Esophagus muscularis mucosa (tissue), 4 donors: ENCODE data around the gene KRTAP10-4. TPM values are rescaled to one million over a fixed set of nuclear protein-coding genes. Genes with fewer than 3 reads are reported as not detected.
"Not testable (repeated sequence)": the region's sequence is repeated elsewhere in the genome, so short reads cannot be mapped to it uniquely, and the experiment has no call there.

Experiments used
- DNase-seq: peaks from one replicate; pipeline ENCODE4 v3.0.0-alpha.2; 2017; ENCODE audit errors: extremely low spot score
- H3K27ac ChIP-seq, 4 donors: fragments of 200-600 bp; sonication (generic); replicated peaks in 1 of 4; 1 replicate in 3 of 4; 2 replicates in 1 of 4; pipeline ENCODE4 v1.5.1; 2016 to 2019; ENCODE audit warnings: mild to moderate bottlenecking in 1 of 4
- H3K27me3 ChIP-seq, 4 donors: fragments of 200-600 bp; sonication (generic); one replicate each; pipeline versions ENCODE4 v1.5.1 to v1.6.0; 2016 to 2019
- H3K36me3 ChIP-seq, 4 donors: fragments of 200-600 bp; sonication (generic); one replicate each; pipeline ENCODE4 v1.5.1; 2016 to 2019
- H3K4me1 ChIP-seq, 4 donors: fragments of 200-600 bp; sonication (generic); one replicate each; pipeline ENCODE4 v1.5.1; 2016 to 2019
- H3K4me3 ChIP-seq, 4 donors: fragments of 200-600 bp; sonication (generic); 1 replicate in 2 of 4; 2 replicates in 2 of 4; pipeline ENCODE4 v1.5.1; 2016 to 2019; ENCODE audit warnings: mild to moderate bottlenecking in 4 of 4, moderate library complexity in 1 of 4
- H3K9me3 ChIP-seq, 4 donors: fragments of 200-600 bp; sonication (generic); 1 replicate in 3 of 4; 2 replicates in 1 of 4; pipeline ENCODE4 v1.5.1; 2016 to 2019
- CTCF ChIP-seq, 3 experiments: fragments of 200-600 bp in 2 of 3; fragments of 450-650 bp in 1 of 3; sonication (generic) in 2 of 3; IDR thresholded peaks; one replicate each; pipeline ENCODE4 v1.5.1; 2017 to 2019; ENCODE audit warnings: antibody characterized with exemption in 3 of 3, mild to moderate bottlenecking in 2 of 3, moderate library complexity in 1 of 3
- EP300 ChIP-seq: sonication (generic); formaldehyde crosslinking; IDR thresholded peaks from one replicate; pipeline ENCODE4 v1.6.1; 2017; ENCODE audit warnings: antibody characterized with exemption
- POLR2A ChIP-seq: fragments of 450-650 bp; IDR thresholded peaks from one replicate; pipeline ENCODE4 v1.6.1; 2017; ENCODE audit warnings: antibody characterized with exemption, moderate library complexity, mild to moderate bottlenecking, low read depth
- POLR2AphosphoS5 ChIP-seq, 2 donors: sonication (generic); formaldehyde crosslinking; IDR thresholded peaks; one replicate each; pipeline ENCODE4 v1.6.1; 2017; ENCODE audit warnings: antibody characterized with exemption in 2 of 2
- WGBS: methylation state at CpG from one replicate; pipeline ENCODE4 v1.1.5; 2018; 5-methylcytosine and 5-hydroxymethylcytosine counted together
- intact Hi-C: fragments of 100-400 bp; cut with DNase I; formaldehyde crosslinking; loops from one replicate; pipeline ENCODE4 v1.15.1; 2023
- total RNA-seq, 4 donors: library from RNA; depleted of rRNA; stranded (reverse); fragments of >200 nt; gene quantifications; one replicate each; pipeline versions ENCODE4 v1.1.0 to v1.2.1, GENCODE V29; 2016

KRTAP10-4 gene
- not detected for total RNA-seq

- Histone ChIP-seq H3K9me3 (peaks cover 0 to 25% (median 18%) of the 10 kb centered on the region in 4 donors), H3K27me3 (peaks cover 0 to 49% (median 0%) of the 10 kb centered on the region in 4 donors)
- H3K27ac ChIP-seq, intact Hi-C loops, H3K36me3 ChIP-seq, H3K4me3 ChIP-seq, H3K4me1 ChIP-seq: not testable (repeated sequence)
- DNase-seq, result peak; percentile 29
- 55% methylated on average over 8 of the region's 25 CpGs for WGBS
Measured at GRCh38 chr21:44573630-44574456, at the start of gene KRTAP10-4. TSS of gene KRTAP10-4 (plus strand) at chr21:44573729. CDS start at chr21:44573759, 30 bp downstream.

- 73% methylated on average over 2 of the region's 2 CpGs for WGBS
- DNase-seq, result no peak
- H3K9me3 ChIP-seq, result no peaks in the 10 kb centered on the region
- H3K4me1 ChIP-seq, result no peaks in the 10 kb centered on the region
- no peak for TF ChIP-seq POLR2A
- TF ChIP-seq CTCF (IDR thresholded peaks at IDR 0.05), result no peak
- TF ChIP-seq POLR2AphosphoS5 (IDR thresholded peaks at IDR 0.05), result no peak
- TF ChIP-seq EP300, result no peak
- H3K27me3 ChIP-seq, result peaks cover 0 to 34% (median 0%) of the 10 kb centered on the region in 4 donors
- no peak overlapping the region for H3K4me3 ChIP-seq
- no peak overlapping the region for H3K27ac ChIP-seq
- H3K36me3 ChIP-seq, result no peaks in the 10 kb centered on the region
- intact Hi-C loops, result no loop called here
Measured at GRCh38 chr21:44524414-44525371, 48.8 kb upstream of the KRTAP10-4 start.

- TF ChIP-seq POLR2AphosphoS5 (IDR thresholded peaks at IDR 0.05) (no peak), CTCF (IDR thresholded peaks at IDR 0.05) (no peak), POLR2A (no peak), EP300 (no peak)
- DNase-seq, result no peak
- Histone ChIP-seq H3K36me3 (no peaks in the 10 kb centered on the region), H3K4me1 (no peaks in the 10 kb centered on the region), H3K27me3 (peaks cover 0 to 37% (median 0%) of the 10 kb centered on the region in 4 donors), H3K27ac (no peak overlapping the region), H3K9me3 (no peaks in the 10 kb centered on the region), H3K4me3 (no peak overlapping the region)
- WGBS, result 90% methylated on average over 18 of the region's 20 CpGs
- intact Hi-C loops, result no loop called here
Measured at GRCh38 chr21:44525391-44526095, 48.0 kb upstream of the KRTAP10-4 start.

- no peaks in the 10 kb centered on the region for H3K36me3 ChIP-seq
- no peak overlapping the region for H3K27ac ChIP-seq
- H3K4me3 ChIP-seq, result no peak overlapping the region
- H3K4me1 ChIP-seq, result no peaks in the 10 kb centered on the region
- DNase-seq, result no peak
- 87% methylated on average over 10 of the region's 12 CpGs for WGBS
- intact Hi-C loops, result no loop called here
- TF ChIP-seq POLR2AphosphoS5 (IDR thresholded peaks at IDR 0.05) (no peak), POLR2A (no peak), EP300 (no peak), CTCF (IDR thresholded peaks at IDR 0.05) (no peak)
- no peaks in the 10 kb centered on the region for H3K9me3 ChIP-seq
- peaks cover 0 to 37% (median 0%) of the 10 kb centered on the region in 4 donors for H3K27me3 ChIP-seq
Measured at GRCh38 chr21:44526096-44526997, 47.2 kb upstream of the KRTAP10-4 start.
